ENCODE results near the gene PROCR.
A peak's percentile ranks its signal among the peaks of the same experiment; 100 is the strongest.
"Not testable (repeated sequence)": the region's sequence is repeated elsewhere in the genome, so short reads cannot be mapped to it uniquely, and the experiment has no call there.

Gene PROCR

DNA sequence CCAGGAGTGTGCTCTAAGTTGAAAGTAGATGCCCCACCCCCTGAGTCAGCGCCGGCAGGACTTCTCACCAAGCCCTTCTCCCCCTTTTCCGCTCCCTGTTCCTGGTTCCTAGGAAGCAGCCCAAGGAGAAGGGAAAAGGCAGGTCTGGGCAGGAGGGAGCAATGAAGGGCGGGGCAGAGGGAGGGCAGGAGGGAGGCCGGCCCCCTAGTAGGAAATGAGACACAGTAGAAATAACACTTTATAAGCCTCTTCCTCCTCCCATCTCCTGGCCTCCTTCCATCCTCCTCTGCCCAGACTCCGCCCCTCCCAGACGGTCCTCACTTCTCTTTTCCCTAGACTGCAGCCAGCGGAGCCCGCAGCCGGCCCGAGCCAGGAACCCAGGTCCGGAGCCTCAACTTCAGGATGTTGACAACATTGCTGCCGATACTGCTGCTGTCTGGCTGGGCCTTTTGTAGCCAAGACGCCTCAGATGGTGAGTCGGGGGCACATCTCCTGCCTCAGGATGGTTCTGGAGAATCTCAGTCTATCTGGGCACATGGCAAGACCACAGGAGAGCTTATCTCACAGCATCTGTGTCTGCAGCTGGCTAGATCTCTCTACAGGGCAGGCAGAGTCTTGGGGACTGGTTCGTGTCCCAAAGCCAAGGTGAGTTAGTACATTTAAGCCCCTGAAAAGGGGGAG, at the start of gene PROCR:
PROCR (plus strand) TSS at position 320 of the 681 bp plus-strand sequence; CDS start at position 403, 83 bp downstream.
- DNase-seq, result no peak

DNA sequence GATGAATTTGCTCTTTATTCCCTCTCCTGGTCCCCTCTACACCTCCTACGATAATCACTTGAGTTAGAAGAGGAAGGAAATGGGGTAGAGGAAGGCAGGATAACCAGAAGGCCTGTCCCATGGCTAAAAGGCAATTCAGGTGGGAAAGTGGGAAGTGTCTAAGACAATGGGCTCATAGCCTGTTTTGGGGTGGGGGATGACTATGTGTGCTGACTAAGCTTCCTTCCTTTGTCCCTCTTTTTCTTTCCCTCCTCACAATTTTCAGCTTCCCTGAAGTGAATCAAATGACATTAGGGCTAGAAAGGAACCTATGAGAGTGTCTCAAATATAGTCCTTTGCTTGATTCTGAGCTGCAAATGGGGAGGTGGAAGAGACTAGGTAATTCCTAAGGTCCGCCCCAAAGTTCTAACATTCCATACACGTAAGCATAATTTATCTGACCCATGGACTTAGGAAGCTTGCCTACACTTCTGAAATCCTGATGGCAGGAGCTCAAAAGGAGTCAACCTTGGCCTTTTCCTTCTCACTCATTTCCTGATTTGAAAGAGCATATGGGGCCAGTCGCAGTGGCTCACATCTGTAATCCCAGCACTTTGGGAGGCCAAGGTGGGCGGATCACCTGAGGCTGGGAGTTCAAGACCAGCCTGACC, 49.0 kb upstream of the PROCR start:
- no peak for DNase-seq

DNA sequence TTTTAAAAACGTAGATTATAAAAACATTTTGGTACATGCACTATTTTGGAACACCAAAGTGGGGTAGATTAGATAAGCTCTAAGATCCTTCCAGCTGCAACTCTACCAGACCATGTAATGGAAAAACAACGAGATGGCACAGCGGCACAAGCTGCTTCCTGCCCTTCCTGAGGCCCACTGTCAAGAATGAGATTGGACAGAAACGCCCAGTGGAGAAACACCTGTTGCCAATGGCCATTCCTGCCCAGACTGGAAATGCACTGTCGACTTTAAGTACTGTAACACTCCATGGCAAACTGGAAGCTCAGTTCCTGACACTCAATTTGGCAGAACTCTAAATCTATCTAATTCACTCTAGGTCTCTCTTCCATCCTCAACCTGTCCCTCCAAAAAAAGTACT, 46.1 kb upstream of the PROCR start:
- no peak for DNase-seq

DNA sequence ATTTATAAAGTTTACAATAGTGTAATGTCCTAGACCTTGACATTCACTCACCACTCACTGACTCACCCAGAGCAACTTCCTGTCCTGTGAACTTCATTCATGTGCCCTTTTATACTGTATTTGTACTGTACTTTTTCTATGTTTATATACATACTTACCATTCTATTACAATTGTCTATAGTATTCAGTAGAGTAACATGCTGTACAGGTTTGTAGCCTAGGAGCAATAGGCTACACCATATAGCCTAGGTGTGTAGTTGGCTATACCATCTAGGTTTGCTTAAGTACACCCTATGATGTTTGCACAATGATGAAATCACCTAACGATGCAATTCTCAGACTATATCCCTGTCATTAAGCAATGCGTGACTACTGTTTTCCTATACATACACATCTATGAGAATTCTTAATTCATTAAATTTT, 42.2 kb upstream of the PROCR start:
- no peak for DNase-seq

DNA sequence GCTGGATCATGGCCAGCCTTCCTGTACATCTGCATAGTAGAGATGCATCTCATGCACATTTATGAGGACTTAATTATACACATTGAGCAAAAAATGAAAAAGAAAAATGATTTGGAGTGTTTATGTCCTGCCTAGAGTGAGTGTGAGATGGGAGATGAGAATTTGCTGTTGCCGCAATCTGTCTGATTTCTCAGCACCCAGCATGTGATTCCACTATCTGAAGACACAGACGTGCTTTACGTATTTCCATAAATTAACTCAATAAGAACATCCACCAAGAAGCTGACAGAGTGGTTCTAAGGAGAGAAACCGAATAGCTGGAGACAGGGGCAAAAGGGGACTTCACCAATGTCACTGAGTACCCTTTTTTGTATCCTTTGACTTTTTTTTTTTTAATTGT, 39.9 kb upstream of the PROCR start:
- DNase-seq, result no peak

DNA sequence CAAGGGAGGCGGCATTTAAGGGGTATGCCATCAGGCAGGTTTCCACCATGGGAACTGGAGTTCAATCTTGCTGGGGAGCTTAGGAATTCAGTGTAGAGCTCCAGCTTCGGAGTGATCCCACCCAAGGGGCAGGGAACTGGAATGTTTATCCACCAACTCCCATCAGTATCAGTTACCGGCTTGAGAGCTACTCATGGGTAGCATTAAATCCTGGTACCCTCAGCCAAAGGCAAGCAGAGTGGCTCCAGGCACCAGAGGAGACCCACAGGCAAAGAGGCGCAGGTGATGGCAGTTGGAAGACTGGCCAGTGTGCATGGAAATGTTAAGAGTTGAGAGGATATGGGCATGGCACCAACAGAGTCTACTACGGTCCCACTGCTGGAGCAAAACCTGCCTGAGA, 38.8 kb upstream of the PROCR start:
- DNase-seq, result no peak

DNA sequence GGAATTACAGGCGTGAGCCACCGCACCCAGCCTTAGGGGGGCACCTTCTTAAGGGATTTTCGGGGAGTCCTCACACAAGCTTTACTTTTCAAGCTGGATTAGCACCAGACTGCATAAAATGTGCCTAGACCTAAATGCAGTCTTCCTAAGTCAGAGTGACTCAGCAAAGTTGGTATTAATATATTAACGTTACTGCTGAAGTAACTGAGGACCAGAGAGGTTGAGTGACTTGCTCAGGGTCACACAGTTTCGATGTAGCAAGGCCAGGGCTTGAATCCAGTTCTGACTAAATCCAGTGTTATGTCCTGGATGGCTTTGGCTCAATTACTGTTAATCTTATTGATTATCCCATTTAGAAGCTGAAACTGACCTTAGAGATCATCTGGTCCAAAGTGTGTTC, 38.1 kb upstream of the PROCR start:
- no peak for DNase-seq

DNA sequence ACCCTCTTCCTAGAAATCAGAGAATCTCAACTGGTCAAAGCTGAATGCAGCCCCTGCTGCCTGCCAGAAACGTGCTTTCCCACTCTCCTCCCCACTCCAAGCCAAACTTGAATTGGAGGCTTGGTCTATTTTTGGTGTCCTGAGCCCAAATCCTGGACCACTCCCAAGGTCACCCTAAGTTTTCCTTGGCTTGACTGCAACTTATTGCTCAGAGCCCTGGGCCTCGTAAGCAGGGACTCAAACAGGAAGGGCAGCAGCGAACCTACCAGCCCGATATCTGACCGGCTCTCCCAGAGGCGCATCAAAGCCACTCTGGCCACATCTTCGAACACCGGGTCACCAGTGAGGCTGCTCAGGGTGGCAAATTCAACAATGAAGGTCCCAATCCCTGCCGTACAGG, 37.4 kb upstream of the PROCR start:
- no peak for DNase-seq

DNA sequence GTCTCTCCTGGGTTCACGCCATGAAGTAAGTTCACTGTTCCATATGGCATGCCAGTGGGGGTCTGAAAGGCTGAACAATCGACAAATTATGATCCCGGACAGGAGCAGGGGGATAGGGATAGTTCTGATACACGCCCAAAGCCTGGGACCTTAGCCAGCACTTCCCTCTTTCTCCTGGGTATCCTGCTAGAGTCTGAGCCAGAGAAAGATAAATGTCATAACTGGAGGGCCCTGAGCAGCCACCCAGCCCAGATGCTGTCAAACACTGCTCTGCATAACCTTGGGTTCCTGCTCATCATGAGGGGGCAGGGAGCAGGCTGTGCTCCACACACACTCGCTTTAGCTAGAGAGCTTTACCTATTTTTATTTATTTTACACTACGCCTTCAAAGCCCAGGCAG, 37.0 kb upstream of the PROCR start:
- DNase-seq, result no peak

DNA sequence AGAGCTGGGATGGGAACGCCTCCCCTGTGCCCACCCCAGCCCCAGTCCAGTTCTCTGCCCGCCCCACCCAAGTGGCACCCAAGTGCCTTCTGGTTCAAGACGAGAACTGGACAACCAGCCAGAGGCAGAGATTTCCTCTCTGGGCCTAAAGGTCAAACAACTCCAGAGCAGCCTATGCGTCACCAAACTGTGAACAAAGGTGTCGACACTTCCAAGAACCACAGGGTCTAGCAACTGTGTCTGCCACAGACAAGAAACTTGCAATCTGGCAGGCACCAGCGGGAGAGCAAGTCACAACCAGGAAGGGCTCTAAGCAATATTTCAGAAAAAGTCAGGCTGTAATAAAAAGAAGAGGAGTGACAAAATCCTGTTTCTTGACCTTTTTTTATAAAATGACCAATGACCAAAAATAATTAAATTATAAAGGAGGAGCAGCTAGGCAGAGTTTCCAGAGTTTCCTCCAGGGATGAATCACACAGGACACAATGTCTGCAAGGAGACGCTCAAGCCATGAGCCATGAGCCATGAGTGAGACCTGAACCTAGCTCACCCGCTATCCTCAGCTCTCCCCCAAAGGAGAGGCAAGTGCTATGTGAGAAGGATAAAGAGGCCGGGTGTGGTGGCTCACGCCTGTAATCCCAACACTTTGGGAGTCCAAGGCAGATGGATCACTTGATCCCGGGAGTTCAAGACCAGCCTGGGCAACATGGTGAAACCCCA, 35.8 kb upstream of the PROCR start:
- no peak for DNase-seq

DNA sequence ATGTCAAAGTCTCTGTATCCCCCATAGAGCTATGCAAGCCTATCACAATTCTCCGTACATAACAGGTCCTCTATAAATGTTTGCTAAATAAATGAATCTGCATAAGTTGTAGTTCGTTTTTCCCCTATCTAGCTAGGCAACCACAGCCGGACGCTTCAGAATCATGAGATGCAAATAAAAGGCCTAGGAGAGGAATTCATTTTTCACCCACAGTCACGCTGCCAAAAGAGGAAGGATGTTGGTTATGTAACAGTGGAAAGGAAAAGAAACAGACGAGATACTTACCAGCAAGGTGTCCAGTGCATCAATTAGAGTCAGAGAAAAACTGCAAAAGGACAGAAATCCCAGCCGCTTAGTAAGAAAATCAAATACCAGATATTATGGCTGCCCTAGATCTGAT, 27.2 kb upstream of the PROCR start:
- DNase-seq, result no peak

DNA sequence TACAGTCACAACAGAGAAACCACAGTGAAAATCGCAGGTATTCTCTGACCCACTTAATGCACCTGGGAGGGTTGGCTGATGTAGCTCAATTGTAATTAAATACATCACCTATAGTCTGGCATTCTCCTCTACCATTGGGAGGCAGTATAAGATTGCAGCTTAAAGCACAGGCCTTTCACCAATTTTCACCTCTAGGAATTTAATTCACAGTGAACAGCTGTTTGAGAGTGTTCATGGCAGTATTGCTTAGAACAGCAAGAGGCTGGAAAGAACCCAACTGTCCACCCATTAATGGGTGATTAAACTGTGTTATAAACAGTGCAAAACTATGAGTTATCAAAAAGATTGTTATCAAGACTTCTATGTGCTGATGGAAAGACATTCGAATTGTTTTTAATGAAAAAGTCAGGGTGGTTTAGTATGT, 26.7 kb upstream of the PROCR start:
- DNase-seq, result no peak

DNA sequence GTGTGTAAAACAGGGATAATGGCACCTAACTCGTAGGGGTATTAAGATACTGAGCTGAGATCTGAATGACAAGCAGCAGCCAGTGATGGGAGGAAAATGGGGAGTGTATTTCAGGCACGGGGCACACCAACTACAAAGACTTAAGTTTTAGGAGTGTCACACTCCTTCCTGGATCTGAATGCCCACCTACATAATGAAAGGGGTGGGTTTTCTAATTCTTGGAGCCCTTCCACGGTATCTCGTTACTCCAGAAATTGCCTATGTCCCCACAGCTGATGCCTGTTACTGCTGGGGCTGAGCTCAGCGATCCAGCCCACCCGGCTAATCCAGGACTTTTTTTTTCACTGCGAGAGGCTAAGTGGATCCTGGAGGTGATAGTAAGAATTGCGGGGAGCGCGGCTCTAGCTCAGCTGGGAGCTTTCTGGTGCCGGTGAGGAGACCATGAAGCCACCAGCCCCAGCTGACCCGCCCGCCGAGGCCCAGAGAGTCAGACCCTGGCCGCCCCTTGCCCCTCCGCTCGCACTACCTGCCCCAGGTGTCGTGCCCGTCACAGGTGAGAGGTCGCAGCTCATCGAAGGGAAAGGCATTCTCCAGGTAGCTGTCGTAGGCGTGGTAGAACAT, 25.5 kb upstream of the PROCR start:
- DNase-seq, result no peak

DNA sequence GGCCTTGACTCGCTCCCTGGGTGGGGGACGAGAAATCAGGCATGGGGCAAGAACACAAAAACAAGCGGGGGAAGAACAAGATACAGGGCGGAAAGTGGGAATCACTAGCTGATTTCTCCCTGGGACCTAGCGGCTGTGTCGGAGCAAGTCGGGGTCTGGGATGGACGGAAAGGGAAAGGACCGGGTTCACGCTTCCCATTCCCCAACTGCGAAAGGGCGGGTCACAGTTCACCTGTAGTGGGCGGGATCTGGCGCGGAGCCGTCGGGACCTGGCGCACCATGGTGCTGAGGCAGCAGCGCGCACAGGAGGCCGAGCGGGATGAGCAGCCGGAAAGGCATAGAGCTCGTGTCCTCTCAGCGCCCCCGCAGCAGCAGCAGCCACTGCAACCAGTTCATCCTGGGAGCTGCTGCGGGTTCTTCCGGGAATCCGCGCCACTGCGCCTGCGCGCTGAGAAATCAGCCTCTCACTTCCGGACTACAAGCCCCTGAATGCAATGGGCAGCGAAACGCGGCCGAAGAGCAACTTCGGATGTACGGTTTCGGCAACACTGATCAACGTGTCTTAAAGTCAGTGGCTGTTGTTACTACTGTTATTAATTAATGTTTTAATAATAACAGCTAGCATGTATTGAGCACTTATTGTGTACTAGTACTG, 24.8 kb upstream of the PROCR start, which contains the start of gene EDEM2:
EDEM2 (minus strand) TSS at position 417 of the 655 bp plus-strand sequence; CDS start at position 339, 78 bp downstream.
- peak; percentile 37 for DNase-seq

DNA sequence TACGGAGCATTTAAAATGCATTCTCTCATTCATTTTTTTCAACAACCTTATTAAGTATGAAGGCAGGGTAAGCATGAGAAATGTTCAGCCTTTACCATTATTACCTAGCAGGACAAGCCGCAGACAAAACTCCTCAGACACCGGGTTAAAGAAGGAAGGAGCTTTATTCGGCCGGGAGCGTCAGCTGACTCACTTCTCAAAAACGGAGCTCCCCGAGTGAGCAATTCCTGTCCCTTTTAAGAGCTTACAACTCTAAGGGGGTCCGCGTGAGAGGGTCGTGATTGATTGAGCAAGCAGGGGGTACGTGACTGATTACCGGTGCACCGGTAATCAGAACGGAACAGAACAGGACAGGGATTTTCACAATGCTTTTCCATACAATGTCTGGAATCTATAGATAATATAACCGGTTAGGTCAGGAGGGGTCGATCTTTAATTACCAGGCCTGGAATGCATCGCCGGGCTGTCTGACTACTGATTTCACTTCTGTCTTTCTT, 24.2 kb upstream of the PROCR start:
- not testable (repeated sequence) for DNase-seq

DNA sequence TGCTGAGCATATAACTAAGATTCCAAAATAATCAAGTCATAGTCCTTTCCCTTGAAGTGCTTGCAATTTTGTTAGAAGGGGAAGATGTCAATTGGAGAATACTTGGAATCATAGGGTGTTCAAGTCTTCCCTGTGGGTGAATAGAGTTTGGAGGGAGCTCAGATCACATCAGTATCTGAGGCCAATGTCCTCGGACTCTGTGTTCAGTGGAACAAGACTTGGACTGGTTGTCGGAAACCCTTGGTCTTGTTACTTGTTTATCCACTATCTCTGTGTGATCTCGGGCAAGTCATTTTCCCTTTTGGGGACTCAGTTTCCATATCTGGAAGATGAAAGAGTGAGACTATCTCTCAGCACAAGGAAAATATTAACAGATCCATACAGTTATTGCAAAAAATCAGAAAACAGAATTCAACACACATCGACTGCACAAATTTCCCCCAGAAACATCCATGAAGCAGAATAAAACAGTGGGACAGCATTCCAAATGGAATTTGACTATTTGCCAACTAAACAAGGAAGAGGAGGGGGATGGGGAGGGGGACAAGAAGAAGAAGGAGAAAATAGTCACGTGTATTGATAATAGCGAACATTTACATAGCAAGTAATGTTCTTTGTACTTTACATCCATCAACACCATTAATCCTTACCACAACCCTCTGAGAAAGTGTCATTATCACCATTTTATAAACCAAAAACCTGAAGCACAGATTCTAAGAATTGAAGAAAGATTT, 20.9 kb upstream of the PROCR start:
- DNase-seq, result no peak

DNA sequence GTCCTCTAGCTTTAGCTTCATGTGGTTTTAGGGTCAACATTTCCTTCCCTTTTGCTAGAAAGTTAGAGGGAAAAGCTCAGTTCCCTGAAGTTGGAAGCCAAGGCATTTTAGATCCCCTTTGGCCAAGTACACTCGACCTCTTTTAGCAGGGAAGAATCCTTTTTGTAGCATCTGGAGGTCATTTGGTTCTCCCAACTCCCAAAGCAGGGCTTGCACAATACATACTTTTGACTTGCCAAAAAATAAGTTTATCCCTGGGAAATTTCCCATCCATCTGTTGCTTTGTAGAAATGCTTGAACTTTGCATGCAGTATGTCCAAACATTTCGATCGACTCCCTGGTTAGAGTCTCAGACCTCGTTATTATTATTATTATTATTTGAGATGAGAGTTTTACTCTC, 20.1 kb upstream of the PROCR start:
- no peak for DNase-seq

DNA sequence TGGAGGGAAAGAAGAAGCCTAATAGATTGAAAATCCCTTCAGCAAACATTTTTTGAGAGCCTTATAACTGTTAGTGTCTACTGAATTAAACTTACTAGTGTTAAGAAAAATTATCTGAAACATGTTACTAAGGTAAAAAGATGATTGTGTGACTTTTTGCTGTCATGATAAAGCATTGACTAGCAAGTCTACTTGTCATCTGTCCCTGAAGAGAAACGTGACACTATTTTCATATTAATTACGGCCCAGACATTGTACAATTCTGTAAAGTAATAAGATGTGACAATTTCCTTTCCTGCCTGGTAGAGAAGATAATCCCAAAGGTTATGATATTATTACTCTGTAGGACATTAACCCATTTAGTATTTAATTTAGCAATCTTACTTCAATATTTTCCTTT, 15.9 kb upstream of the PROCR start:
- DNase-seq, result no peak

DNA sequence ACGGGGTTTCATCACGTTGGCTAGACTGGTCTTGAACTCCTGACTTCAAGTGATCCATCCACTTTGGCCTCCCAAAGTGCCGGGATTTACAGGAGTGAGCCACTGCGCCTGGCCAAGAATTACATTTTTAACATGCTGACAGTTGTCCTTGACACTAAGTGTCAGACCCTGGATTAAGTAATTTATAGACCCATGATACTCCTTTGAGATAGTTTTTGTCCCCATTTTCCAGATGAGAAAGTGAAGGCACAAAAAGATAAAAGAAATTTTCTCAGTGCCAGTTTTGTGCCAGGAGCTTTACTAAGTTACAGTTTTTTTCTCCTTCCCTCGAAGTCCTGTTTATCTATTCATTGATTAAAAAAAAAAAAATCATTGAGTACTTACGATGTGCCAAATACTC, 14.9 kb upstream of the PROCR start:
- DNase-seq, result no peak

DNA sequence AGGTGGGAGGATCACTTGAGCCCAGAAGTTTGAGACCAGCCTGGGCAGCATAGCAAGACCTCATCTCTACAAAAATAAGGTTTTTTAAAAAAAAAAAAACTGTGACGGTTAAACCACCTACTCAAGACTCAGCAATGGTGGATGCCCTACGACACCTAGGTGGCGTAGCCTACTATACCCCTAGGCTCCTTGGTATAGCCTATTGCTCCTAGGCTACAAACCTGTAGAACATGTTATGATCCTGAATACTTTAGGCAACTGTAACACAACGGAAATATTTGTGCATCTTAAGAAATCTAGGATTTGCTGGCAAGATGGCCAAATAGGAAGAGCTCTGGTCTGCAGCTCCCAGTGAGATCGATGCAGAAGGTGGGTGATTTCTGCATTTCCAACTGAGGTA, 11.5 kb upstream of the PROCR start:
- not testable (repeated sequence) for DNase-seq

DNA sequence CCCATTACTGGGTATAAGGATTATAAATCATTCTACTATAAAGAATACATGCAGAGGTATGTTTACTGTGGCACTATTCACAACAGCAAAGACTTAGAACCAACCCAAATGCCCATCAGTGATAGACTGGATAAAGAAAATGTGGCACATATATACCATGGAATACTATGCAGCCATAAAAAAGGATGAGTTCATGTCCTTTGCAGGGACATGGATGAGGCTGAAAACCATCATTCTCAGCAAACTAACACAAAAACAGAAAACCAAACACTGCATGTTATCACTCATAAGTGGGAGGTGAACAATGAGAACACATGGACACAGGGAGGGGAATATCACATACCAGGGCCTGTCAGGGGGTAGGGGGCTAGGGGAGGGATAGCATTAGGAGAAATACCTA, 7.3 kb upstream of the PROCR start:
- DNase-seq, result not testable (repeated sequence)

Data from NCI-H2107 (cell line).